Measurements from ENCODE around the gene ZNF76.

- TF ChIP-seq, protein P1, sequence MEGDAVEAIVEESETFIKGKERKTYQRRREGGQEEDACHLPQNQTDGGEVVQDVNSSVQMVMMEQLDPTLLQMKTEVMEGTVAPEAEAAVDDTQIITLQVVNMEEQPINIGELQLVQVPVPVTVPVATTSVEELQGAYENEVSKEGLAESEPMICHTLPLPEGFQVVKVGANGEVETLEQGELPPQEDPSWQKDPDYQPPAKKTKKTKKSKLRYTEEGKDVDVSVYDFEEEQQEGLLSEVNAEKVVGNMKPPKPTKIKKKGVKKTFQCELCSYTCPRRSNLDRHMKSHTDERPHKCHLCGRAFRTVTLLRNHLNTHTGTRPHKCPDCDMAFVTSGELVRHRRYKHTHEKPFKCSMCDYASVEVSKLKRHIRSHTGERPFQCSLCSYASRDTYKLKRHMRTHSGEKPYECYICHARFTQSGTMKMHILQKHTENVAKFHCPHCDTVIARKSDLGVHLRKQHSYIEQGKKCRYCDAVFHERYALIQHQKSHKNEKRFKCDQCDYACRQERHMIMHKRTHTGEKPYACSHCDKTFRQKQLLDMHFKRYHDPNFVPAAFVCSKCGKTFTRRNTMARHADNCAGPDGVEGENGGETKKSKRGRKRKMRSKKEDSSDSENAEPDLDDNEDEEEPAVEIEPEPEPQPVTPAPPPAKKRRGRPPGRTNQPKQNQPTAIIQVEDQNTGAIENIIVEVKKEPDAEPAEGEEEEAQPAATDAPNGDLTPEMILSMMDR (IDR thresholded peaks at IDR 0.05; ENCODE audit: insufficient read depth, low read depth, low read length) = no peak
- TF ChIP-seq EZH2 (IDR thresholded peaks at IDR 0.05; ENCODE audit: insufficient read depth, low read length) = no peak
Observed at GRCh38 chr6:35219683-35220326, 39.7 kb upstream of the ZNF76 start.
